Ishikawa (cell line): Measurements from ENCODE around the gene BCR.

Source experiments
- CEBPB ChIP-seq: IDR thresholded peaks from 2 replicates; pipeline ENCODE4 v1.6.1; 2012
- CREB1 ChIP-seq: IDR thresholded peaks from 2 replicates; pipeline ENCODE4 v1.6.1; 2012; ENCODE audit warnings: low read depth
- EGR1 ChIP-seq: IDR thresholded peaks from 2 replicates; pipeline ENCODE4 v1.6.1; 2012
- EP300 ChIP-seq: IDR thresholded peaks from 2 replicates; pipeline ENCODE4 v1.6.1; 2012; ENCODE audit warnings: borderline replicate concordance
- FOXM1 ChIP-seq: IDR thresholded peaks from 2 replicates; pipeline ENCODE4 v1.6.1; 2012; ENCODE audit warnings: low read depth, borderline replicate concordance
- NFIC ChIP-seq: IDR thresholded peaks from 2 replicates; pipeline ENCODE4 v1.6.1; 2012
- RAD21 ChIP-seq: IDR thresholded peaks from 2 replicates; pipeline ENCODE4 v1.6.1; 2012; ENCODE audit warnings: low read depth
- TAF1 ChIP-seq: IDR thresholded peaks from 2 replicates; pipeline ENCODE4 v1.6.1; 2012; ENCODE audit warnings: low read depth, mild to moderate bottlenecking
- TCF12 ChIP-seq: IDR thresholded peaks from 2 replicates; pipeline ENCODE4 v1.6.1; 2012; ENCODE audit warnings: low read depth
- TEAD4 ChIP-seq: IDR thresholded peaks from 2 replicates; pipeline ENCODE4 v1.6.1; 2012
- YY1 ChIP-seq: IDR thresholded peaks from 2 replicates; pipeline ENCODE4 v1.6.1; 2012; ENCODE audit warnings: low read depth
- ZBTB7A ChIP-seq: IDR thresholded peaks from 2 replicates; pipeline ENCODE4 v1.6.1; 2012; ENCODE audit warnings: low read depth
- TF ChIP-seq, protein P1 (sequence below): IDR thresholded peaks from 2 replicates; pipeline ENCODE4 v1.6.1; 2012
- TF ChIP-seq, protein P2 (sequence below): IDR thresholded peaks from 2 replicates; pipeline ENCODE4 v1.6.1; 2012; ENCODE audit warnings: low read depth, mild to moderate bottlenecking
- TF ChIP-seq, protein P3 (sequence below): IDR thresholded peaks from 2 replicates; pipeline ENCODE4 v1.6.1; 2012

The BCR gene

DNA sequence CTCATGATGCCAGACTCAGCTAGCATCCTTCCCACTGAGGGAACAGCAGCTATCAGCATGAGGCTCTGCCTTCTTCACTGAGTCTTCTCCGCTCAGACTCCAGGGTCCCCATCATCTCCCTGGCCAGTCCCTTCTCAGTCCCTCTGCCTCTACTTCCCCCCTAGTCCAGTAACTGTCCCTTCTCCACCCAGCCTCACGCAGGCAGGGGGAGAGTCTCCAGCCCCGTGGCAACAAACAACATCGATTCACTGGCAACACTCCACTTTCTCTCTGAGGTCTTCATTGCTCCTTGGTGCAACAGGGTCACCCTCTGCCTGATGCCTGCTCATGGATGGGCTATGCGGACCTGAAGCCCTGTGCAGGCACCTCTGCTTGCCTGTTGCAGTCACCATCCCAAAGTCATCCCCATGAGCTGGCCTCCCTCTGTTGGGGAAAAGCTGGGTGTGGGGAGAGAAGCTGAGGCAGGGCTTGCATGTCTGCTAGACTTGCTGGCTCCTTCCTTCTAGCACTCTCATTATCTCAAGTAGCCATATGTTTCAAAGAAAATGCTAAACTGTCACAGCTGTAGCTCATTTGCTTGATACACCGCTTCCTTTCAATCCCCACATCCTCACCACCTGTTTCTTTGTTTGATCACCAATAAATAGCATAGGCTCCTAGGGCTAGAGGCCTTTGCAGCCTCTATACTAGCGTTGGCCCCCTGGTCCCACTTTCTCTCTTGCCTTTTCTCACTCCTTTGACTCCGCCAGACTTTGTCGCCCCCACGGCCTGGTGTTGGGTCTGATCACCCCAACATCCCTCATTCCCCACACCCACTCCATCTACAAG lies 4.3 kb upstream of the BCR start:
- TF ChIP-seq CEBPB, result no peak
- TF ChIP-seq, protein P1, sequence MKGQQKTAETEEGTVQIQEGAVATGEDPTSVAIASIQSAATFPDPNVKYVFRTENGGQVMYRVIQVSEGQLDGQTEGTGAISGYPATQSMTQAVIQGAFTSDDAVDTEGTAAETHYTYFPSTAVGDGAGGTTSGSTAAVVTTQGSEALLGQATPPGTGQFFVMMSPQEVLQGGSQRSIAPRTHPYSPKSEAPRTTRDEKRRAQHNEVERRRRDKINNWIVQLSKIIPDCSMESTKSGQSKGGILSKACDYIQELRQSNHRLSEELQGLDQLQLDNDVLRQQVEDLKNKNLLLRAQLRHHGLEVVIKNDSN, result 0 out of 2 replicates have a peak, but pooled peaks have one; percentile 6

DNA sequence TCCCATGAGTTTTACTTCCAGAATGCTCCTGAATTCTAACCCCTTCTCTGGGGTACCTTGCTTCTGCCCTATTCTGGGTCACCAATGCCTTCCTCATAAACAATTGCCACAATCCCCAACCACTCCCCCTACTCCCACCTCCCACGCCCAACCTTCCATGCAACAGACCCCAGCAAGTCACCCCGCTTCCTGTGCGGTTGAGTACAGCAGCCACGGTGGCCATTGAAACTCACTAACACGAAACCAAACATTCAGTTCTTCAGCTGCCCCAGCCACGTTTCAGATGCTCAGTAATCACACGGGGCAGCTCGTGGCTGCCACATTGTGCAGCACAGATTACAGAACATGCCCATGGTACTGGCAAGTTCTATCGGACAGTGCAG lies 3.7 kb upstream of the BCR start:
- TF ChIP-seq FOXM1, result no peak
- TF ChIP-seq, protein P2, sequence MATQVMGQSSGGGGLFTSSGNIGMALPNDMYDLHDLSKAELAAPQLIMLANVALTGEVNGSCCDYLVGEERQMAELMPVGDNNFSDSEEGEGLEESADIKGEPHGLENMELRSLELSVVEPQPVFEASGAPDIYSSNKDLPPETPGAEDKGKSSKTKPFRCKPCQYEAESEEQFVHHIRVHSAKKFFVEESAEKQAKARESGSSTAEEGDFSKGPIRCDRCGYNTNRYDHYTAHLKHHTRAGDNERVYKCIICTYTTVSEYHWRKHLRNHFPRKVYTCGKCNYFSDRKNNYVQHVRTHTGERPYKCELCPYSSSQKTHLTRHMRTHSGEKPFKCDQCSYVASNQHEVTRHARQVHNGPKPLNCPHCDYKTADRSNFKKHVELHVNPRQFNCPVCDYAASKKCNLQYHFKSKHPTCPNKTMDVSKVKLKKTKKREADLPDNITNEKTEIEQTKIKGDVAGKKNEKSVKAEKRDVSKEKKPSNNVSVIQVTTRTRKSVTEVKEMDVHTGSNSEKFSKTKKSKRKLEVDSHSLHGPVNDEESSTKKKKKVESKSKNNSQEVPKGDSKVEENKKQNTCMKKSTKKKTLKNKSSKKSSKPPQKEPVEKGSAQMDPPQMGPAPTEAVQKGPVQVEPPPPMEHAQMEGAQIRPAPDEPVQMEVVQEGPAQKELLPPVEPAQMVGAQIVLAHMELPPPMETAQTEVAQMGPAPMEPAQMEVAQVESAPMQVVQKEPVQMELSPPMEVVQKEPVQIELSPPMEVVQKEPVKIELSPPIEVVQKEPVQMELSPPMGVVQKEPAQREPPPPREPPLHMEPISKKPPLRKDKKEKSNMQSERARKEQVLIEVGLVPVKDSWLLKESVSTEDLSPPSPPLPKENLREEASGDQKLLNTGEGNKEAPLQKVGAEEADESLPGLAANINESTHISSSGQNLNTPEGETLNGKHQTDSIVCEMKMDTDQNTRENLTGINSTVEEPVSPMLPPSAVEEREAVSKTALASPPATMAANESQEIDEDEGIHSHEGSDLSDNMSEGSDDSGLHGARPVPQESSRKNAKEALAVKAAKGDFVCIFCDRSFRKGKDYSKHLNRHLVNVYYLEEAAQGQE, result no peak
- no peak for TF ChIP-seq EGR1
- TF ChIP-seq RAD21, result no peak
- TF ChIP-seq CREB1, result no peak
- TF ChIP-seq TCF12, result no peak

DNA sequence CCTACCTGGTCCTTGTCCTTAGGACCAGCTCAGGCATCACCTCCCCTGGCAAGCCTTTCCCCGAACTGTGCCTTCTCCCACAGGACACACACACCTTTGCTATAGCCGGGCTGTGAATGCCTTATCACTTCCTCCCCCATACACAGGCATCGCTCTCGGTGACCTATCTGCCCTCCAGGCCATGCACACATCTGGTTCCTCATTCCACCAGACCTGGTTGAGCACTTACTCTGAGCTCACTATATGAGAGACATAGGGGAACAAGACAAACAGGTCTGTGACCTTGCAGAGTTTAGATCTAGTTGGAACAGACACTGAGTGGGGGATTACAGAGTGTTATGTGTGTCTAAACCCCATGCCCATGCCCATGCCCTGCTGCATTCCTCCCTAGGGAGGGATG lies 3.1 kb upstream of the BCR start:
- TF ChIP-seq ZBTB7A (no peak), CREB1 (no peak), RAD21 (no peak), TEAD4 (no peak), NFIC (no peak), TCF12 (no peak), CEBPB (no peak), EGR1 (no peak), EP300 (no peak), YY1 (no peak), TAF1 (no peak), FOXM1 (no peak)
- TF ChIP-seq, protein P1, result no peak
- TF ChIP-seq, protein P3, sequence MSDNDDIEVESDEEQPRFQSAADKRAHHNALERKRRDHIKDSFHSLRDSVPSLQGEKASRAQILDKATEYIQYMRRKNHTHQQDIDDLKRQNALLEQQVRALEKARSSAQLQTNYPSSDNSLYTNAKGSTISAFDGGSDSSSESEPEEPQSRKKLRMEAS, result no peak
- TF ChIP-seq, protein P2, result no peak

DNA sequence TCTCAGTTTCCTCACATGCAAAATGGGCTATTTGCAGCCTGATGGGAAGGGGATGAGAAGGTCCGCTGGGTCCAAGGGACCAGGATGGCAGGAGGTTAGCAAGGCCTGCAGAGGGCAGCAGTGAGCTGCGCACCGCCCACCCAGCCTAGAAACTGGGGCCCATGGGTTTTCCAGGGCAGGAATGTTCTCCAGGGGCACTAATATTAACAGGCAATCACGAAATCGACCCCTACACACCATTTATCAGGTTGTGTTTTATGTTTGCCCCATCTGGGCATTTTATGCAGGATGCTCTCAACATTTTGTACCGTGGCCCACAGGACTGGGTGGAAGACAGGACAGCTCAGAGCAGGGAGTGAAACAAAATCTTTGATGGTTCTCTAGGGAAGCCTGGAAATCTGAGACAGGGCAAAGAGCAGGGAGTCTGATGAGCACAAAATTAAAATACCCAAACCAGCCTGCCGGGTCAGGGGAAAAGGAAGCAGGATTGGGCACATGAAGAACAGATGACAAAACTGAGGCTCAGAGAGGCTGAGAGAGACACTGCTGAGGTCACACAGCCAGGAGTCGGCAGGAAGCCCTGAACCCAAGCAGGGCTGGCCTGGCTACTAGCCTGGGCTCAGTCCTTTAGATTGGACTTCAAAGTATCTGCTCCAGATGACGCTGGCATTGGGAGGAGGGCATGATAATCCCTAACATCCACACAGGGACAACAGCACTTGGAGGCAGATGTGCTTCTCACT lies 1.6 kb upstream of the BCR start:
- TF ChIP-seq, protein P2, result no peak
- TF ChIP-seq TEAD4 (no peak), YY1 (no peak), EGR1 (no peak), RAD21 (peak; percentile 99), CEBPB (no peak)
